GM19463 (cell line): ENCODE measurements around the gene GNRH2.
"Not testable (repeated sequence)": the region's sequence is repeated elsewhere in the genome, so short reads cannot be mapped to it uniquely, and the experiment has no call there.

Experiments
- ATAC-seq: cut with Tn5 transposase; IDR thresholded peaks from one replicate; pipeline ENCODE4 v1.9.1; 2021; ENCODE audit warnings: mild to moderate bottlenecking, moderate library complexity; ENCODE audit not compliant: unreplicated experiment

GNRH2 gene

GRCh38 chr20:3072530-3073250 is 29.3 kb downstream of the GNRH2 start:
- ATAC-seq, result no peak

GRCh38 chr20:3073251-3073643 is 29.8 kb downstream of the GNRH2 start:
- ATAC-seq, result not testable (repeated sequence)

GRCh38 chr20:3074812-3075211 is 31.4 kb downstream of the GNRH2 start:
- no peak for ATAC-seq

GRCh38 chr20:3075315-3075714 is 31.9 kb downstream of the GNRH2 start:
- not testable (repeated sequence) for ATAC-seq

- no peak for ATAC-seq
Observed at GRCh38 chr20:3077618-3078134, 34.3 kb downstream of the GNRH2 start.

GRCh38 chr20:3080939-3081388 is 37.5 kb downstream of the GNRH2 start:
- no peak for ATAC-seq

- no peak for ATAC-seq
Observed at GRCh38 chr20:3081641-3082040, 38.2 kb downstream of the GNRH2 start.

- no peak for ATAC-seq
Observed at GRCh38 chr20:3082306-3082951, 39.0 kb downstream of the GNRH2 start.

- no peak for ATAC-seq
Observed at GRCh38 chr20:3082955-3083952, 39.8 kb downstream of the GNRH2 start.

- ATAC-seq, result no peak
Observed at GRCh38 chr20:3084283-3084985, 41.0 kb downstream of the GNRH2 start, which contains the start of gene AVP. TSS of gene AVP (minus strand) at chr20:3084724. CDS start at chr20:3084674, 50 bp downstream.

GRCh38 chr20:3084986-3085360 is 41.6 kb downstream of the GNRH2 start:
- no peak for ATAC-seq

- no peak for ATAC-seq
Observed at GRCh38 chr20:3085571-3086072, 42.2 kb downstream of the GNRH2 start.

GRCh38 chr20:3088031-3088430 is 44.6 kb downstream of the GNRH2 start:
- ATAC-seq, result no peak

GRCh38 chr20:3090565-3090964 is 47.1 kb downstream of the GNRH2 start:
- ATAC-seq, result no peak

- ATAC-seq, result no peak
Observed at GRCh38 chr20:3092611-3093379, 49.4 kb downstream of the GNRH2 start.

GRCh38 chr20:3093861-3094361 is 50.5 kb downstream of the GNRH2 start:
- ATAC-seq, result no peak

- no peak for ATAC-seq
Observed at GRCh38 chr20:3094848-3095629, 51.6 kb downstream of the GNRH2 start.
